SU-DHL-6 (cell line): ENCODE results near the gene DGKA.

Experiments used
- EZH2phosphoT487 ChIP-seq: fragments of 200-600 bp; sonication (generic), shearing (Covaris generic); conservative IDR thresholded peaks from 2 replicates; pipeline ENCODE4 v1.6.1; 2018; ENCODE audit warnings: mild to moderate bottlenecking, antibody characterized with exemption, low read length, moderate library complexity, mixed read lengths
- TF ChIP-seq, protein P1 (sequence below): fragments of 200-600 bp; sonication (generic); IDR thresholded peaks from one replicate; pipeline ENCODE4 v1.5.1; 2017; ENCODE audit warnings: antibody characterized with exemption, mild to moderate bottlenecking, low read length, moderate library complexity; ENCODE audit not compliant: insufficient read depth, poor library complexity, severe bottlenecking

DNA sequence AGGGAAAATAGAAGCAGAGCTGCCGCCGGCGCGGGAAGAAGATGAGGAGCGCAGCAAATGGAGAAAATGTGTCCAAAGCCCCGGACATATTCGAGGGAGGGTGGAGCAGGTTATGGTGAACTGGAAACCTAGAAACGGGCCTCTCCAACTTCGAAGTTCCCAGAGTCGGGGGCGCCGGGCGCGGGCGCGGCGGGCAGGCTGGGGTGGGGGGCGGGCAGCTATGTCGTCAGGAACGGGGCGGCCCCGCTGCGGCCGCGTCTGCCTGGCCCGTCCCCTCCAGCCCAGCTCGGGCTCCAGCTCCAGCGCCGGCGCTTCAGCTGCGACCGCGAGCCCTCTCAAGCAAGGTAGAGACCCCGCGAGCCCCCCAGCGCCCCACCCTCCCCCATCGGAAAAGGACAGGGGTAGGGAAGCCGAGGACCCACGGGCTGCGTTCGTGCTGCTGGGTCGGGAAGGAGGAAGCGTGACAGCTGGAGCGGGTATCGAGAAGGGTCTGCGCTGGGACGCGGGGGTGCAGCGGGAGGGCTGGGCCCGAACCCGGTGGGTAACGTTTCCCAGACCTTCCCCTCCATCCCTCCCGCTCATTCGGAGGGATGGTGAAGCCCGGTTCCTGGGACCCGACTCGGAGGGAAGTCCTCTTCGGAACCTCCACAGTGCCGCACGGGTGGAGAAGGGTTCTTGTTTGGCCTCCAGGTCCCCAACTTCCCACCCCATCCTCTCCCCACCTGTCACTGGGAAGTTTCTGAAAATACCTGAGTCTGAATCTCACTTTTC lies 1.0 kb downstream of the DGKA start:
- TF ChIP-seq, protein P1, sequence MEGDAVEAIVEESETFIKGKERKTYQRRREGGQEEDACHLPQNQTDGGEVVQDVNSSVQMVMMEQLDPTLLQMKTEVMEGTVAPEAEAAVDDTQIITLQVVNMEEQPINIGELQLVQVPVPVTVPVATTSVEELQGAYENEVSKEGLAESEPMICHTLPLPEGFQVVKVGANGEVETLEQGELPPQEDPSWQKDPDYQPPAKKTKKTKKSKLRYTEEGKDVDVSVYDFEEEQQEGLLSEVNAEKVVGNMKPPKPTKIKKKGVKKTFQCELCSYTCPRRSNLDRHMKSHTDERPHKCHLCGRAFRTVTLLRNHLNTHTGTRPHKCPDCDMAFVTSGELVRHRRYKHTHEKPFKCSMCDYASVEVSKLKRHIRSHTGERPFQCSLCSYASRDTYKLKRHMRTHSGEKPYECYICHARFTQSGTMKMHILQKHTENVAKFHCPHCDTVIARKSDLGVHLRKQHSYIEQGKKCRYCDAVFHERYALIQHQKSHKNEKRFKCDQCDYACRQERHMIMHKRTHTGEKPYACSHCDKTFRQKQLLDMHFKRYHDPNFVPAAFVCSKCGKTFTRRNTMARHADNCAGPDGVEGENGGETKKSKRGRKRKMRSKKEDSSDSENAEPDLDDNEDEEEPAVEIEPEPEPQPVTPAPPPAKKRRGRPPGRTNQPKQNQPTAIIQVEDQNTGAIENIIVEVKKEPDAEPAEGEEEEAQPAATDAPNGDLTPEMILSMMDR, result no peak
- no peak for TF ChIP-seq EZH2phosphoT487
